Smooth muscle cell (in vitro differentiated cells): ENCODE results near the gene BMP15. TPM values are rescaled to one million over a fixed set of nuclear protein-coding genes. Genes with fewer than 3 reads are reported as not detected.

Experiments
- DNase-seq: peaks from one replicate; lab custom pipeline; 2025; ENCODE audit not compliant: unreplicated experiment; lab: John Stamatoyannopoulos, UW
- H2AFZ ChIP-seq: fragments of 200-600 bp; sonication (generic); 2 replicates; pipeline ENCODE4 v1.6.0; 2016; ENCODE audit warnings: antibody characterized with exemption, low read depth, mild to moderate bottlenecking
- H3F3A ChIP-seq: fragments of 200-600 bp; sonication (generic); 2 replicates; pipeline ENCODE4 v1.6.0; 2017; ENCODE audit warnings: antibody characterized with exemption, low read depth
- H3K27ac ChIP-seq: fragments of 200-600 bp; sonication (generic); 2 replicates; pipeline ENCODE4 v1.5.1; 2016; ENCODE audit warnings: low read depth, mild to moderate bottlenecking
- H3K27me3 ChIP-seq: fragments of 200-600 bp; sonication (generic); 2 replicates; pipeline ENCODE4 v1.6.1; 2016; ENCODE audit warnings: low read depth, mild to moderate bottlenecking
- H3K36me3 ChIP-seq: fragments of 200-600 bp; sonication (generic); 2 replicates; pipeline ENCODE4 v1.5.1; 2016; ENCODE audit warnings: low read depth
- H3K4me1 ChIP-seq: fragments of 200-600 bp; sonication (generic); 2 replicates; pipeline ENCODE4 v1.5.1; 2016; ENCODE audit warnings: low read depth
- H3K4me2 ChIP-seq: fragments of 200-600 bp; sonication (generic); 2 replicates; pipeline ENCODE4 v1.6.0; 2016; ENCODE audit warnings: mild to moderate bottlenecking
- H3K4me3 ChIP-seq: fragments of 200-600 bp; sonication (generic); 2 replicates; pipeline ENCODE4 v1.5.1; 2016; ENCODE audit warnings: mild to moderate bottlenecking
- H3K79me2 ChIP-seq: fragments of 200-600 bp; sonication (generic); 2 replicates; pipeline ENCODE4 v1.6.0; 2016; ENCODE audit warnings: low read depth, mild to moderate bottlenecking
- H3K9ac ChIP-seq: fragments of 200-600 bp; sonication (generic); 2 replicates; pipeline ENCODE4 v1.6.0; 2016; ENCODE audit warnings: low read depth
- H3K9me3 ChIP-seq: fragments of 200-600 bp; sonication (generic); replicated peaks from 2 replicates; pipeline ENCODE4 v1.5.1; 2016; ENCODE audit warnings: low read depth
- H4K20me1 ChIP-seq: fragments of 200-600 bp; sonication (generic); 2 replicates; pipeline ENCODE4 v1.6.0; 2016; ENCODE audit warnings: low read depth
- WGBS: methylation state at CpG from one replicate; pipeline ENCODE4 v1.1.7; 2016; ENCODE audit warnings: low lambda C conversion rate; 5-methylcytosine and 5-hydroxymethylcytosine counted together
- polyA plus RNA-seq: library from polyadenylated mRNA; unstranded; fragments of >200 nt; fragmentation: Nextera tagmentation; extraction: Ambion mirVana; gene quantifications from 2 replicates; pipeline ENCODE4 v1.2.1, GENCODE V29; 2016
- total RNA-seq: library from RNA; depleted of rRNA; stranded (reverse); fragments of >200 nt; gene quantifications from 2 replicates; pipeline ENCODE4 v1.2.3, GENCODE V29; 2014
- TF ChIP-seq, protein P1 (sequence below): fragments of 200-600 bp; sonication (generic); IDR thresholded peaks from 2 replicates; pipeline ENCODE4 v1.5.1; 2017; ENCODE audit warnings: borderline replicate concordance, mild to moderate bottlenecking, antibody characterized with exemption; ENCODE audit not compliant: insufficient read depth, poor library complexity, severe bottlenecking

The BMP15 gene
- total and polyA plus RNA-seq, 2 experiments from 2014 or later, result not detected

DNA sequence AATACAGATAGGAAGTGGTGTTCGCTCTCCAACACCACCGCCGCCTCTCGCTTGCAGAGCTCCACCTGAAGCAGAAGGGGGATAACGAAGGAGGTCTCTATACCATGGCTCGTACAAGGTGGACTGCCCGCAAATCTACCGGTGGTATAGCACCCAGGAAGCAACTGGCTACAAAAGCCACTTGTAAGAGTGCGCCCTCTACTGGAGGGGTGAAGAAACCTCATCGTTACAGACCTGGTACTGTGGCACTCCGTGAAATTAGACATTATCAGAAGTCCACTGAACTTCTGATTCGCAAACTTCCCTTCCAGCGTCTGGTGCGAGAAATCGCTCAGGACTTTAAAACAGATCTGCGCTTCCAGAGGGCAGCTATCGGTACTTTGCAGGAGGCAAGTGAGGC is 5.2 kb upstream of the BMP15 start:
- H3K4me2 ChIP-seq, result no peak overlapping the region
- no peaks in the 10 kb centered on the region for H3K79me2 ChIP-seq
- TF ChIP-seq, protein P1, sequence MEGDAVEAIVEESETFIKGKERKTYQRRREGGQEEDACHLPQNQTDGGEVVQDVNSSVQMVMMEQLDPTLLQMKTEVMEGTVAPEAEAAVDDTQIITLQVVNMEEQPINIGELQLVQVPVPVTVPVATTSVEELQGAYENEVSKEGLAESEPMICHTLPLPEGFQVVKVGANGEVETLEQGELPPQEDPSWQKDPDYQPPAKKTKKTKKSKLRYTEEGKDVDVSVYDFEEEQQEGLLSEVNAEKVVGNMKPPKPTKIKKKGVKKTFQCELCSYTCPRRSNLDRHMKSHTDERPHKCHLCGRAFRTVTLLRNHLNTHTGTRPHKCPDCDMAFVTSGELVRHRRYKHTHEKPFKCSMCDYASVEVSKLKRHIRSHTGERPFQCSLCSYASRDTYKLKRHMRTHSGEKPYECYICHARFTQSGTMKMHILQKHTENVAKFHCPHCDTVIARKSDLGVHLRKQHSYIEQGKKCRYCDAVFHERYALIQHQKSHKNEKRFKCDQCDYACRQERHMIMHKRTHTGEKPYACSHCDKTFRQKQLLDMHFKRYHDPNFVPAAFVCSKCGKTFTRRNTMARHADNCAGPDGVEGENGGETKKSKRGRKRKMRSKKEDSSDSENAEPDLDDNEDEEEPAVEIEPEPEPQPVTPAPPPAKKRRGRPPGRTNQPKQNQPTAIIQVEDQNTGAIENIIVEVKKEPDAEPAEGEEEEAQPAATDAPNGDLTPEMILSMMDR, result peak; percentile 40
- no peaks in the 10 kb centered on the region for H4K20me1 ChIP-seq
- DNase-seq, result no peak
- H3K9me3 ChIP-seq, result no peaks in the 10 kb centered on the region
- no peaks in the 10 kb centered on the region for H3K27me3 ChIP-seq
- 94% methylated on average over 17 of the region's 17 CpGs for WGBS
- no peak overlapping the region for H2AFZ ChIP-seq
- H3K9ac ChIP-seq, result no peak overlapping the region
- no peaks in the 10 kb centered on the region for H3K36me3 ChIP-seq
- no peak overlapping the region for H3K4me3 ChIP-seq
- no peaks in the 10 kb centered on the region for H3K4me1 ChIP-seq
- no peaks in the 10 kb centered on the region for H3F3A ChIP-seq
- H3K27ac ChIP-seq, result no peak overlapping the region

DNA sequence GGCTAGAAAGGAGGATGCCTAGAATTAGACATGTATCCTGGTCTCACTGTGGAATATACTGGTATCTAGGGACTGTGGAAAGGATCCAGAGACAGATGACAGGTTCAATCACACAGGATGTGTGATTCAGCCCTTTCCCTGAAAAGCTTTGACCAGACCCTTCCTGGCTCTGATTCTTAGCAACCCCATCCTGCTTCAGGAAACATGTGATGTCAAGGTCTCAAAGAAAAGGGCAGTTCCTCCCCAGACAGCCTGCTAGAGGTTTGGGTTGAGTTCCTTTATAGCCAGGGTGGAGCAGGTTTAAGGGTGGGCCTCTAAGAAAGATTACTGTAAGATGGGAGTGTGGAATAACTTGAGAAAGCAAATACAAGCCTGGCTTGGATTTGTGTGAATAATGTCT is 3.0 kb downstream of the BMP15 start:
- no peaks in the 10 kb centered on the region for H4K20me1 ChIP-seq
- no peaks in the 10 kb centered on the region for H3K36me3 ChIP-seq
- no peaks in the 10 kb centered on the region for H3K27me3 ChIP-seq
- H3K79me2 ChIP-seq, result no peaks in the 10 kb centered on the region
- no peaks in the 10 kb centered on the region for H3F3A ChIP-seq
- no peaks in the 10 kb centered on the region for H3K9me3 ChIP-seq
- no peak overlapping the region for H3K4me2 ChIP-seq
- TF ChIP-seq, protein P1, result no peak
- no peak overlapping the region for H3K4me3 ChIP-seq
- no peak overlapping the region for H3K27ac ChIP-seq
- DNase-seq, result no peak
- no peak overlapping the region for H3K9ac ChIP-seq
- H2AFZ ChIP-seq, result no peak overlapping the region
- no peaks in the 10 kb centered on the region for H3K4me1 ChIP-seq

DNA sequence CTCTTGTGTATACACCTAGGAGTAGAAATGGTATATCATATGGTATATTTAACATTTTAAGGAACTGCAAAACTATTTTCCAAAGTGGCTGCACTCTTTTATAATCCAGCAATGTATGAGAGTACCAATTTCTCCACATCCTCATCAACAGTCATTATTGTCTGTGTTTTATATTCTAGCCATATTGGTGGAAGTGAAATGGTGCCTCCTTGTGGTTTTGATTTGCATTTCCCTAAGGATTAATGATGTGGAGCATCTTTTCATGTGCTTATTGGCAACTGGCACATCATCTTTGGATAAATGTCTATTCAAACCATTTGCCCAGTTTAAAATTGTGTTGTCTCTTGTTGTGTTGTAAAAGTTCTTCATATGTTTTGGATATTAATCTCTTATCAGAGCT is 9.6 kb downstream of the BMP15 start:
- H3K27ac ChIP-seq, result no peak overlapping the region
- H3K4me1 ChIP-seq, result no peaks in the 10 kb centered on the region
- H3K79me2 ChIP-seq, result no peaks in the 10 kb centered on the region
- TF ChIP-seq, protein P1, result peak; percentile 37
- no peaks in the 10 kb centered on the region for H4K20me1 ChIP-seq
- H3K4me3 ChIP-seq, result no peak overlapping the region
- no peak overlapping the region for H3K4me2 ChIP-seq
- H3F3A ChIP-seq, result no peaks in the 10 kb centered on the region
- no peak for DNase-seq
- no peak overlapping the region for H3K9ac ChIP-seq
- H3K36me3 ChIP-seq, result no peaks in the 10 kb centered on the region
- no peaks in the 10 kb centered on the region for H3K9me3 ChIP-seq
- H3K27me3 ChIP-seq, result no peaks in the 10 kb centered on the region
- no peak overlapping the region for H2AFZ ChIP-seq

DNA sequence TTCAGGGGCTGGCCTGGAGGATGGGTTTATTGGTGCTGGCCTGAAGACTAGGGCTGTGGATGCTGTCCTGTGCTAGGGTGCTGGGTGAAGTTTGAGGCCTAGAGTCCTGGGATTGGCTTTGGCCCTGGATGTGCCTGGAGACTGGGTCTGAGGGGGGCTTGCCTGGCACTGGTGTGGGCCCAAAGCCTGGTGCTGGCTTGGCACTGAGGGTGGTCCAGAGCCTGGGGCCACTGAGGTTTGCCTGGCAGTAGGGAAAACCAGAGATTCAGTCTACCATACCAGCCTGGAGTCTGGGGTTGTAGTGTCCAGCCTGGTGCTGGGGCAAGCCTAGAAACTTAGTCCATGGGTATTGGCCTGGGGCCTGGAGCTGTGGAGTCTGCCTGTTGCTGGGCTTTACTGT is 16.6 kb downstream of the BMP15 start:
- H3F3A ChIP-seq, result no peaks in the 10 kb centered on the region
- no peak overlapping the region for H3K9ac ChIP-seq
- no peaks in the 10 kb centered on the region for H3K79me2 ChIP-seq
- no peaks in the 10 kb centered on the region for H4K20me1 ChIP-seq
- H3K9me3 ChIP-seq, result no peaks in the 10 kb centered on the region
- no peaks in the 10 kb centered on the region for H3K27me3 ChIP-seq
- H3K27ac ChIP-seq, result no peak overlapping the region
- TF ChIP-seq, protein P1, result no peak
- no peaks in the 10 kb centered on the region for H3K4me1 ChIP-seq
- no peaks in the 10 kb centered on the region for H3K36me3 ChIP-seq
- H3K4me2 ChIP-seq, result no peak overlapping the region
- no peak overlapping the region for H2AFZ ChIP-seq
- no peak overlapping the region for H3K4me3 ChIP-seq
- DNase-seq, result no peak
